GM20000 (cell line): ENCODE measurements around the gene M1AP.
A peak's percentile ranks its signal among the peaks of the same experiment; 100 is the strongest.

Experiments
- DNase-seq: peaks from one replicate; pipeline ENCODE4 v3.0.0; 2012; ENCODE audit warnings: low spot score
- TF ChIP-seq, protein P1 (sequence below): IDR thresholded peaks from 2 replicates; pipeline ENCODE4 v1.5.1; 2012; ENCODE audit warnings: mild to moderate bottlenecking, control low read depth; ENCODE audit errors: extremely low read depth, missing control alignments

M1AP gene

GRCh38 chr2:74534411-74534810, 113.7 kb downstream of the M1AP start:
- TF ChIP-seq, protein P1, sequence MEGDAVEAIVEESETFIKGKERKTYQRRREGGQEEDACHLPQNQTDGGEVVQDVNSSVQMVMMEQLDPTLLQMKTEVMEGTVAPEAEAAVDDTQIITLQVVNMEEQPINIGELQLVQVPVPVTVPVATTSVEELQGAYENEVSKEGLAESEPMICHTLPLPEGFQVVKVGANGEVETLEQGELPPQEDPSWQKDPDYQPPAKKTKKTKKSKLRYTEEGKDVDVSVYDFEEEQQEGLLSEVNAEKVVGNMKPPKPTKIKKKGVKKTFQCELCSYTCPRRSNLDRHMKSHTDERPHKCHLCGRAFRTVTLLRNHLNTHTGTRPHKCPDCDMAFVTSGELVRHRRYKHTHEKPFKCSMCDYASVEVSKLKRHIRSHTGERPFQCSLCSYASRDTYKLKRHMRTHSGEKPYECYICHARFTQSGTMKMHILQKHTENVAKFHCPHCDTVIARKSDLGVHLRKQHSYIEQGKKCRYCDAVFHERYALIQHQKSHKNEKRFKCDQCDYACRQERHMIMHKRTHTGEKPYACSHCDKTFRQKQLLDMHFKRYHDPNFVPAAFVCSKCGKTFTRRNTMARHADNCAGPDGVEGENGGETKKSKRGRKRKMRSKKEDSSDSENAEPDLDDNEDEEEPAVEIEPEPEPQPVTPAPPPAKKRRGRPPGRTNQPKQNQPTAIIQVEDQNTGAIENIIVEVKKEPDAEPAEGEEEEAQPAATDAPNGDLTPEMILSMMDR, result no peak
- DNase-seq, result no peak

- DNase-seq, result no peak
- TF ChIP-seq, protein P1, result no peak
Measured at GRCh38 chr2:74533464-74533863, 114.7 kb downstream of the M1AP start.

DNA sequence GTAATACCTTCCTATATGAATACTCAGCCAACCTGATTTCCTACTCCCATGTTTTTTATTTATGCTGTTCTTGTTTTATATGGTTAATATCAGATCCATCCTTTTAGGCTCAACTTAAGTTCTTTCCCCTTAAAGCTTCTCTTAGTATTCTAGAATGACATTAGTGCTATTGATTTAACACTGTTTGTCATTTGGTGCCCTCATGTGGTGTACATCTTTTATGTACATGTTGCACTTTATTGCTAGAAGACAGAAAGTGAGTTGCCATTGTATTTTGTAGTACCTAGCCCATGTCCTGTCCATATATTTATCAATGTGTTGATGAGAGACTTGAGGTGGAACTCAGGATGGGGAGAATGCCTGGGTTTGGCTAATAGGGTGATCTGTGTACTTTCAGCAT, 115.9 kb downstream of the M1AP start:
- TF ChIP-seq, protein P1, result peak; percentile 25
- peak; percentile 52 for DNase-seq

DNA sequence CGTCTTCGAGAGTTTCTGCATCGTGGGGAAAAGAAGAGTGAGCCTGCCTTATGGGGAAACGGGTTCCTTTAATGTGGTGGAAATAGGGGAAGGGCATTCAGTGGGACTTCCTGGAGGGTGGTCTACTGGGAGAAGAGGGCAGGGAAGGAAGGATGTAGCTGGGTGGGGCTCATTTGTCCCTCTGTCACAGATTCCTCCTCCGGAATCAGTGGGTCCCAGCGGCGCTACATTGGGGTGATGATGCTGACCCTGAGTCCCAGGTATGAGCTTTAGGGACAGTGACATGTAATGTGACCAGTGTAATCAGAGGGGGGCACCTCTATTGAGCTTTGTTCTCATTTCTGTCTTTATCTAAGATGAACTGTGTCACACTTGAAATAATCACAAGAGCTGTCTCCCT, 116.5 kb downstream of the M1AP start:
- DNase-seq, result no peak
- TF ChIP-seq, protein P1, result no peak

DNA sequence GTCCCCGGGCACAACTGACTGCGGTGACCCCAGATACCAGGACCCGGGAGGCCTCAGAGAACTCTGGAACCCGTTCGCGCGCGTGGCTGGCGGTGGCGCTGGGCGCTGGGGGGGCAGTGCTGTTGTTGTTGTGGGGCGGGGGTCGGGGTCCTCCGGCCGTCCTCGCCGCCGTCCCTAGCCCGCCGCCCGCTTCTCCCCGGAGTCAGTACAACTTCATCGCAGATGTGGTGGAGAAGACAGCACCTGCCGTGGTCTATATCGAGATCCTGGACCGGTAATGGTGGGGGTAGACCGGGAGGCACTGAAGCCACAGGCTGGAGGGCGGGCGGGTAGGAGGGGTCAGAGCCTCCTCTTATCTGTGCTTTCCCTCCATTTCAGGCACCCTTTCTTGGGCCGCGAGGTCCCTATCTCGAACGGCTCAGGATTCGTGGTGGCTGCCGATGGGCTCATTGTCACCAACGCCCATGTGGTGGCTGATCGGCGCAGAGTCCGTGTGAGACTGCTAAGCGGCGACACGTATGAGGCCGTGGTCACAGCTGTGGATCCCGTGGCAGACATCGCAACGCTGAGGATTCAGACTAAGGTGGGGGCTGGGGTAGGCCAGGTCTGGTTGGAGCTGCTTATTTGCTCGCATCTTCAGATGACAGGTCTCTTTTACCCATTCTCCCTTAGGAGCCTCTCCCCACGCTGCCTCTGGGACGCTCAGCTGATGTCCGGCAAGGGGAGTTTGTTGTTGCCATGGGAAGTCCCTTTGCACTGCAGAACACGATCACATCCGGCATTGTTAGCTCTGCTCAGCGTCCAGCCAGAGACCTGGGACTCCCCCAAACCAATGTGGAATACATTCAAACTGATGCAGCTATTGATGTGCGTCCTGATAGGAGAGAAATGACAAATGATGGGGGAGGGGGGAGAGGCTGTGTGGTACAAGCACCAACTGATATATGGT, 117.6 kb downstream of the M1AP start:
- DNase-seq, result peak; percentile 86
- TF ChIP-seq, protein P1, result no peak

DNA sequence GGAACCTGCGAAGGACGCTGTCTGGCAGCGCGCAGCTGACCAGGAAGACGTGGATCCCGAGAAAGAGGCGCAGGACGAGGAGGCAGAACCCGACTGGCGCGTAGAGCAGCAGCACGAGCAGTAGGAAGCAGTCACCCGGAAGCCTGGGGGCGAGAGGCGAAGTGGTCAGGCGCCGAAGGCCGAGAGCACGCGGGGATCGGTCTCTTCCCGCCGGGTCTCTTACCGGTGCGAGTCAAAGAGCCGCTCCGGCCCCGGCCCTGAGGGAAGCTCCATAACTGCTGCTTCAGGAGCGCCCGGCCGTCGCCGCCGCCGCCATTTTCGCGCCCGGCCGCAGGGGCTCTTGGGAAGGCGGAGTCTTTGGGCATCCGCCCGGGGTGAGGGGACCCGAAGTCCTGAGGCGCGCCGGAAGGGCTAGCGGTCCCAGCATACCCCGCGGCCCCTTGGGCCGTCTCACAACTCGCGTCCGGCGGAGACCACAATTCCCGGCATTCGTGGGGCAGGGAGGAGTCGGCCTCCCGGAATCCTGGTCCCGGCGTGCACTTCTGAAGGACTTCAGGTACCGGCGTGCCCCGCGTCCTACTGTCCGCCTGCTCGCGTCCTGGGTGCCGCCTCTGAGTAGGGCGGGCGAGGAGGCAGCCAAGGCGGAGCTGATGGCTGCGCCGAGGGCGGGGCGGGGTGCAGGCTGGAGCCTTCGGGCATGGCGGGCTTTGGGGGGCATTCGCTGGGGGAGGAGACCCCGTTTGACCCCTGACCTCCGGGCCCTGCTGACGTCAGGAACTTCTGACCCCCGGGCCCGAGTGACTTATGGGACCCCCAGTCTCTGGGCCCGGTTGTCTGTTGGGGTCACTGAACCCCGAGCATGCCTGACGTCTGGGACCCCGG, 118.5 kb downstream of the M1AP start, which contains the start of the genes AUP1 and HTRA2:
Gene AUP1 (minus strand): TSS at position 350 of the 882 bp plus-strand sequence. CDS start 77 bp downstream, at position 273.
Gene HTRA2 (plus strand): TSS at position 577 of the 882 bp plus-strand sequence. CDS start 74 bp downstream, at position 651.
- peak; percentile 97 for DNase-seq
- TF ChIP-seq, protein P1, result no peak
